OCI-LY1 (cell line): ENCODE measurements around the gene CPA5.

ENCODE experiments used
- EZH2 ChIP-seq: fragments of 200-600 bp; sonication (generic), shearing (Covaris generic); IDR thresholded peaks from 2 replicates; pipeline ENCODE4 v1.8.0; 2017; ENCODE audit warnings: borderline replicate concordance, mixed run types, mild to moderate bottlenecking, antibody characterized with exemption, low read length, moderate library complexity, mixed read lengths
- TF ChIP-seq, protein P1 (sequence below): fragments of 200-600 bp; sonication (generic), shearing (Covaris generic); IDR thresholded peaks from 2 replicates; pipeline ENCODE4 v1.5.1; 2017; ENCODE audit warnings: mild to moderate bottlenecking, antibody characterized with exemption, low read length, moderate library complexity, mixed read lengths

- TF ChIP-seq, protein P1, sequence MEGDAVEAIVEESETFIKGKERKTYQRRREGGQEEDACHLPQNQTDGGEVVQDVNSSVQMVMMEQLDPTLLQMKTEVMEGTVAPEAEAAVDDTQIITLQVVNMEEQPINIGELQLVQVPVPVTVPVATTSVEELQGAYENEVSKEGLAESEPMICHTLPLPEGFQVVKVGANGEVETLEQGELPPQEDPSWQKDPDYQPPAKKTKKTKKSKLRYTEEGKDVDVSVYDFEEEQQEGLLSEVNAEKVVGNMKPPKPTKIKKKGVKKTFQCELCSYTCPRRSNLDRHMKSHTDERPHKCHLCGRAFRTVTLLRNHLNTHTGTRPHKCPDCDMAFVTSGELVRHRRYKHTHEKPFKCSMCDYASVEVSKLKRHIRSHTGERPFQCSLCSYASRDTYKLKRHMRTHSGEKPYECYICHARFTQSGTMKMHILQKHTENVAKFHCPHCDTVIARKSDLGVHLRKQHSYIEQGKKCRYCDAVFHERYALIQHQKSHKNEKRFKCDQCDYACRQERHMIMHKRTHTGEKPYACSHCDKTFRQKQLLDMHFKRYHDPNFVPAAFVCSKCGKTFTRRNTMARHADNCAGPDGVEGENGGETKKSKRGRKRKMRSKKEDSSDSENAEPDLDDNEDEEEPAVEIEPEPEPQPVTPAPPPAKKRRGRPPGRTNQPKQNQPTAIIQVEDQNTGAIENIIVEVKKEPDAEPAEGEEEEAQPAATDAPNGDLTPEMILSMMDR, result no peak
- TF ChIP-seq EZH2, result no peak
Measured at GRCh38 chr7:130410868-130411541, 66.4 kb downstream of the CPA5 start.
